Liver (tissue), 3 donors: ENCODE results near the gene DNAH6.

Experiments
- NR2F2 ChIP-seq: IDR thresholded peaks from 2 replicates; pipeline ENCODE4 v1.6.1; 2016; ENCODE audit warnings: antibody characterized with exemption
- SP1 ChIP-seq: IDR thresholded peaks from 2 replicates; pipeline ENCODE4 v1.6.1; 2018; ENCODE audit warnings: antibody characterized with exemption, mild to moderate bottlenecking
- TF ChIP-seq, protein P1 (sequence below): fragments of 150-350 bp; IDR thresholded peaks from 2 replicates; pipeline ENCODE4 v1.5.1; 2017; ENCODE audit warnings: improper control_type of control experiment, low read depth, low read length; ENCODE audit not compliant: missing input control
- TF ChIP-seq, protein P2 (sequence below): IDR thresholded peaks from 2 replicates; pipeline ENCODE4 v1.6.1; 2016; ENCODE audit warnings: antibody characterized with exemption
- TF ChIP-seq, protein P3 (sequence below): IDR thresholded peaks from 2 replicates; pipeline ENCODE4 v1.6.1; 2016; ENCODE audit warnings: antibody characterized with exemption, mild to moderate bottlenecking
- TF ChIP-seq, protein P4 (sequence below): IDR thresholded peaks from 2 replicates; pipeline ENCODE4 v1.6.1; 2016; ENCODE audit warnings: antibody characterized with exemption
- donor health status: healthy.
- donor health status: healthy.

- no peak for TF ChIP-seq SP1
- TF ChIP-seq, protein P1, sequence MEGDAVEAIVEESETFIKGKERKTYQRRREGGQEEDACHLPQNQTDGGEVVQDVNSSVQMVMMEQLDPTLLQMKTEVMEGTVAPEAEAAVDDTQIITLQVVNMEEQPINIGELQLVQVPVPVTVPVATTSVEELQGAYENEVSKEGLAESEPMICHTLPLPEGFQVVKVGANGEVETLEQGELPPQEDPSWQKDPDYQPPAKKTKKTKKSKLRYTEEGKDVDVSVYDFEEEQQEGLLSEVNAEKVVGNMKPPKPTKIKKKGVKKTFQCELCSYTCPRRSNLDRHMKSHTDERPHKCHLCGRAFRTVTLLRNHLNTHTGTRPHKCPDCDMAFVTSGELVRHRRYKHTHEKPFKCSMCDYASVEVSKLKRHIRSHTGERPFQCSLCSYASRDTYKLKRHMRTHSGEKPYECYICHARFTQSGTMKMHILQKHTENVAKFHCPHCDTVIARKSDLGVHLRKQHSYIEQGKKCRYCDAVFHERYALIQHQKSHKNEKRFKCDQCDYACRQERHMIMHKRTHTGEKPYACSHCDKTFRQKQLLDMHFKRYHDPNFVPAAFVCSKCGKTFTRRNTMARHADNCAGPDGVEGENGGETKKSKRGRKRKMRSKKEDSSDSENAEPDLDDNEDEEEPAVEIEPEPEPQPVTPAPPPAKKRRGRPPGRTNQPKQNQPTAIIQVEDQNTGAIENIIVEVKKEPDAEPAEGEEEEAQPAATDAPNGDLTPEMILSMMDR: no peak
- TF ChIP-seq, protein P2, sequence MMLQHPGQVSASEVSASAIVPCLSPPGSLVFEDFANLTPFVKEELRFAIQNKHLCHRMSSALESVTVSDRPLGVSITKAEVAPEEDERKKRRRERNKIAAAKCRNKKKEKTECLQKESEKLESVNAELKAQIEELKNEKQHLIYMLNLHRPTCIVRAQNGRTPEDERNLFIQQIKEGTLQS: no peak
- no peak for TF ChIP-seq NR2F2
- TF ChIP-seq, protein P3, sequence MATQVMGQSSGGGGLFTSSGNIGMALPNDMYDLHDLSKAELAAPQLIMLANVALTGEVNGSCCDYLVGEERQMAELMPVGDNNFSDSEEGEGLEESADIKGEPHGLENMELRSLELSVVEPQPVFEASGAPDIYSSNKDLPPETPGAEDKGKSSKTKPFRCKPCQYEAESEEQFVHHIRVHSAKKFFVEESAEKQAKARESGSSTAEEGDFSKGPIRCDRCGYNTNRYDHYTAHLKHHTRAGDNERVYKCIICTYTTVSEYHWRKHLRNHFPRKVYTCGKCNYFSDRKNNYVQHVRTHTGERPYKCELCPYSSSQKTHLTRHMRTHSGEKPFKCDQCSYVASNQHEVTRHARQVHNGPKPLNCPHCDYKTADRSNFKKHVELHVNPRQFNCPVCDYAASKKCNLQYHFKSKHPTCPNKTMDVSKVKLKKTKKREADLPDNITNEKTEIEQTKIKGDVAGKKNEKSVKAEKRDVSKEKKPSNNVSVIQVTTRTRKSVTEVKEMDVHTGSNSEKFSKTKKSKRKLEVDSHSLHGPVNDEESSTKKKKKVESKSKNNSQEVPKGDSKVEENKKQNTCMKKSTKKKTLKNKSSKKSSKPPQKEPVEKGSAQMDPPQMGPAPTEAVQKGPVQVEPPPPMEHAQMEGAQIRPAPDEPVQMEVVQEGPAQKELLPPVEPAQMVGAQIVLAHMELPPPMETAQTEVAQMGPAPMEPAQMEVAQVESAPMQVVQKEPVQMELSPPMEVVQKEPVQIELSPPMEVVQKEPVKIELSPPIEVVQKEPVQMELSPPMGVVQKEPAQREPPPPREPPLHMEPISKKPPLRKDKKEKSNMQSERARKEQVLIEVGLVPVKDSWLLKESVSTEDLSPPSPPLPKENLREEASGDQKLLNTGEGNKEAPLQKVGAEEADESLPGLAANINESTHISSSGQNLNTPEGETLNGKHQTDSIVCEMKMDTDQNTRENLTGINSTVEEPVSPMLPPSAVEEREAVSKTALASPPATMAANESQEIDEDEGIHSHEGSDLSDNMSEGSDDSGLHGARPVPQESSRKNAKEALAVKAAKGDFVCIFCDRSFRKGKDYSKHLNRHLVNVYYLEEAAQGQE: no peak
- TF ChIP-seq, protein P4, sequence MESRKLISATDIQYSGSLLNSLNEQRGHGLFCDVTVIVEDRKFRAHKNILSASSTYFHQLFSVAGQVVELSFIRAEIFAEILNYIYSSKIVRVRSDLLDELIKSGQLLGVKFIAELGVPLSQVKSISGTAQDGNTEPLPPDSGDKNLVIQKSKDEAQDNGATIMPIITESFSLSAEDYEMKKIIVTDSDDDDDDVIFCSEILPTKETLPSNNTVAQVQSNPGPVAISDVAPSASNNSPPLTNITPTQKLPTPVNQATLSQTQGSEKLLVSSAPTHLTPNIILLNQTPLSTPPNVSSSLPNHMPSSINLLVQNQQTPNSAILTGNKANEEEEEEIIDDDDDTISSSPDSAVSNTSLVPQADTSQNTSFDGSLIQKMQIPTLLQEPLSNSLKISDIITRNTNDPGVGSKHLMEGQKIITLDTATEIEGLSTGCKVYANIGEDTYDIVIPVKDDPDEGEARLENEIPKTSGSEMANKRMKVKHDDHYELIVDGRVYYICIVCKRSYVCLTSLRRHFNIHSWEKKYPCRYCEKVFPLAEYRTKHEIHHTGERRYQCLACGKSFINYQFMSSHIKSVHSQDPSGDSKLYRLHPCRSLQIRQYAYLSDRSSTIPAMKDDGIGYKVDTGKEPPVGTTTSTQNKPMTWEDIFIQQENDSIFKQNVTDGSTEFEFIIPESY: no peak
Measured at GRCh38 chr2:84674586-84674985, 158.3 kb downstream of the DNAH6 start.
